SK-N-SH (cell line): ENCODE results near the gene PLA2G1B. TPM values are rescaled to one million over a fixed set of nuclear protein-coding genes. Genes with fewer than 3 reads are reported as not detected.

ENCODE experiments used
- CTCF ChIA-PET: fragments of 300-600, 350-600 bp; formaldehyde crosslinking; extraction: SDS; loops from one replicate; lab custom pipeline; 2021; lab: Yijun Ruan, JAX
- POLR2A ChIA-PET: fragments of 350-600 bp; sonication (Branson Sonifier 250); formaldehyde crosslinking; extraction: SDS; loops from one replicate; lab custom pipeline; 2020; ENCODE audit warnings: antibody characterized with exemption, inconsistent platforms; lab: Yijun Ruan, JAX
- DNase-seq: peaks from one replicate; pipeline ENCODE4 v3.0.0; 2012
- H2AFZ ChIP-seq: fragments of 200-600 bp; sonication (generic); 2 replicates; pipeline ENCODE4 v1.8.1; 2016; ENCODE audit warnings: antibody characterized with exemption, mild to moderate bottlenecking, low read depth
- H3F3A ChIP-seq: fragments of 200-600 bp; sonication (generic); replicated peaks from 2 replicates; pipeline ENCODE3; 2016; ENCODE audit warnings: antibody characterized with exemption, mild to moderate bottlenecking; ENCODE audit not compliant: insufficient read depth
- H3K27ac ChIP-seq, 2 experiments: fragments of 200-500 bp in 1 of 2; fragments of 200-600 bp in 1 of 2; sonication (Bioruptor generic) in 1 of 2; sonication (generic), shearing (Covaris generic) in 1 of 2; 2 replicates each; pipeline versions ENCODE4 v1.5.1 to v1.6.1; 2014 to 2016; ENCODE audit warnings: low read depth in 2 of 2, inconsistent platforms in 1 of 2, low read length in 1 of 2, mild to moderate bottlenecking in 1 of 2, mixed read lengths in 1 of 2
- H3K27me3 ChIP-seq: fragments of 200-600 bp; sonication (generic), shearing (Covaris generic); 2 replicates; pipeline ENCODE4 v1.6.1; 2016; ENCODE audit warnings: mixed run types; ENCODE audit not compliant: insufficient read depth
- H3K36me3 ChIP-seq, 2 experiments: fragments of 200-500 bp in 1 of 2; fragments of 200-600 bp in 1 of 2; sonication (Bioruptor generic) in 1 of 2; sonication (generic) in 1 of 2; replicated peaks in 1 of 2; 2 replicates each; pipeline versions ENCODE3 to v1.5.1; 2014 to 2016; ENCODE audit warnings: low read length in 1 of 2, mild to moderate bottlenecking in 1 of 2; ENCODE audit not compliant: insufficient read depth in 2 of 2, control insufficient read depth in 1 of 2
- H3K4me1 ChIP-seq, 2 experiments: fragments of 200-500 bp in 1 of 2; fragments of 200-600 bp in 1 of 2; sonication (Bioruptor generic) in 1 of 2; sonication (generic), shearing (Covaris generic) in 1 of 2; 2 replicates each; pipeline versions ENCODE4 v1.5.1 to v1.6.1; 2014 to 2016; ENCODE audit warnings: low read depth in 1 of 2, low read length in 1 of 2, mixed run types in 1 of 2; ENCODE audit not compliant: insufficient read depth in 2 of 2, control insufficient read depth in 1 of 2
- H3K4me2 ChIP-seq: fragments of 200-600 bp; sonication (generic), shearing (Covaris generic); 2 replicates; pipeline ENCODE4 v1.6.1; 2017; ENCODE audit warnings: mixed run types
- H3K4me3 ChIP-seq, 2 experiments: fragments of 200-500 bp in 1 of 2; fragments of 200-600 bp in 1 of 2; sonication (Bioruptor generic) in 1 of 2; sonication (generic), shearing (Covaris generic) in 1 of 2; 2 replicates each; pipeline versions ENCODE4 v1.5.1 to v1.8.1; 2014 to 2016; ENCODE audit warnings: low read depth in 2 of 2, inconsistent platforms in 1 of 2, low read length in 1 of 2, mild to moderate bottlenecking in 1 of 2, mixed read lengths in 1 of 2, moderate library complexity in 1 of 2
- H3K79me2 ChIP-seq: fragments of 200-600 bp; sonication (generic); 2 replicates; pipeline ENCODE4 v1.8.1; 2017; ENCODE audit warnings: mild to moderate bottlenecking; ENCODE audit not compliant: insufficient read depth
- H3K9ac ChIP-seq: fragments of 200-600 bp; sonication (generic); 2 replicates; pipeline ENCODE4 v1.6.1; 2017; ENCODE audit warnings: mixed run types
- H3K9me2 ChIP-seq: fragments of 200-600 bp; sonication (generic); 2 replicates; pipeline ENCODE4 v1.6.1; 2017; ENCODE audit warnings: mixed run types
- H3K9me3 ChIP-seq: fragments of 200-600 bp; sonication (generic); 2 replicates; pipeline ENCODE4 v1.6.1; 2017; ENCODE audit warnings: mixed run types, mild to moderate bottlenecking, moderate library complexity
- H4K20me1 ChIP-seq: fragments of 200-600 bp; sonication (generic); 2 replicates; pipeline ENCODE4 v1.6.1; 2017; ENCODE audit warnings: mild to moderate bottlenecking, mixed run types; ENCODE audit not compliant: insufficient read depth
- PBX3 ChIP-seq: IDR thresholded peaks from 2 replicates; pipeline ENCODE4; 2012
- RCOR1 ChIP-seq: fragments of 150-350 bp; IDR thresholded peaks from 2 replicates; pipeline ENCODE4 v1.6.1; 2017; ENCODE audit warnings: antibody characterized with exemption, low read length
- RFX5 ChIP-seq: IDR thresholded peaks from 2 replicates; pipeline ENCODE4 v1.6.1; 2012; ENCODE audit warnings: mild to moderate bottlenecking, improper control_type of control experiment, low read length
- RXRA ChIP-seq: IDR thresholded peaks from 2 replicates; pipeline ENCODE4 v1.4.0; 2012; ENCODE audit warnings: low read depth, mild to moderate bottlenecking, borderline replicate concordance
- SIN3A ChIP-seq: IDR thresholded peaks from 2 replicates; pipeline ENCODE4 v1.6.1; 2012; ENCODE audit warnings: low read depth, mild to moderate bottlenecking, low read length, moderate library complexity, borderline replicate concordance
- TAF1 ChIP-seq: IDR thresholded peaks from 2 replicates; pipeline ENCODE4 v1.6.1; 2012; ENCODE audit warnings: low read depth, mild to moderate bottlenecking, low read length, moderate library complexity, borderline replicate concordance
- USF1 ChIP-seq: IDR thresholded peaks from 2 replicates; pipeline ENCODE4 v1.4.0; 2012; ENCODE audit warnings: low read depth, borderline replicate concordance
- ZBTB33 ChIP-seq: IDR thresholded peaks from 2 replicates; pipeline ENCODE4 v1.4.0; 2012; ENCODE audit warnings: low read depth, borderline replicate concordance
- WGBS: methylation state at CpG from one replicate; pipeline ENCODE4 v1.1.6; 2017; ENCODE audit warnings: low lambda C conversion rate; 5-methylcytosine and 5-hydroxymethylcytosine counted together
- polyA plus RNA-seq, 3 experiments: library from polyadenylated mRNA; depleted of rRNA; stranded (reverse); fragments of >200 nt; gene quantifications; 2 replicates each; pipeline ENCODE4 v1.2.3, GENCODE V29; 2012

The PLA2G1B gene
- polyA plus RNA-seq, 1 of the 3 experiments (the other 2 are of a cell fraction) = not detected

GRCh38 chr12:120364487-120364886 is 36.9 kb upstream of the PLA2G1B start:
- Histone ChIP-seq H3K4me3 (no peak overlapping the region), H3K27me3 (peaks cover 20% of the 10 kb centered on the region)

More at GRCh38 chr12:120364487-120364886, 36.9 kb upstream of the PLA2G1B start:
- Histone ChIP-seq H3K4me1 (peaks cover 0 to 46% of the 10 kb centered on the region in 2 experiments; a peak in 1 of 4 replicates), H4K20me1 (no peaks in the 10 kb centered on the region), H3K9ac (no peak overlapping the region), H3K9me2 (no peaks in the 10 kb centered on the region), H3K27ac (no peak overlapping the region; a peak in 1 of 4 replicates), H3K9me3 (no peaks in the 10 kb centered on the region), H3K79me2 (no peaks in the 10 kb centered on the region), H2AFZ (no peak overlapping the region), H3K36me3 (no peaks in the 10 kb centered on the region), H3K4me2 (no peak overlapping the region), H3F3A (peaks cover 5% of the 10 kb centered on the region)
- CTCF ChIA-PET = interaction anchor here (1.0 to 9.0 kb wide), 4 partner anchors 12 to 76 kb away, joined by 3 to 95 read pairs (median 9); no protein-coding TSS in a partner anchor
- 89% methylated on average over 6 of the region's 6 CpGs for WGBS
- no peak for TF ChIP-seq SIN3A
- TF ChIP-seq RXRA = no peak
- TF ChIP-seq TAF1 = no peak
- TF ChIP-seq USF1 = no peak
- TF ChIP-seq RCOR1 = no peak
- TF ChIP-seq ZBTB33 = no peak
- TF ChIP-seq PBX3 = no peak
- no peak for TF ChIP-seq RFX5
- no peak for DNase-seq
- POLR2A ChIA-PET = no interaction called here
